Esophagus (tissue), 2 donors: ENCODE measurements around the gene EXD3. TPM values are rescaled to one million over a fixed set of nuclear protein-coding genes. Genes with fewer than 3 reads are reported as not detected.

Experiments used
- H3K27ac ChIP-seq, 2 donors: one replicate each; pipeline ENCODE4 v1.5.1; 2013; ENCODE audit warnings: low read depth in 2 of 2, mild to moderate bottlenecking in 2 of 2, inconsistent platforms in 1 of 2, low read length in 1 of 2, moderate library complexity in 1 of 2
- H3K27me3 ChIP-seq, 2 donors: one replicate each; pipeline ENCODE4 v1.6.1; 2013; ENCODE audit warnings: low read length in 2 of 2, control low read depth in 1 of 2, mild to moderate bottlenecking in 1 of 2; ENCODE audit not compliant: insufficient read depth in 2 of 2, control insufficient read depth in 1 of 2
- H3K36me3 ChIP-seq, 2 donors: one replicate each; pipeline ENCODE4 v1.6.1; 2013; ENCODE audit warnings: low read length in 1 of 2; ENCODE audit not compliant: control insufficient read depth in 2 of 2, insufficient read depth in 2 of 2
- H3K4me1 ChIP-seq, 2 donors: one replicate each; pipeline ENCODE4 v1.6.1; 2013; ENCODE audit warnings: low read length in 1 of 2; ENCODE audit not compliant: control insufficient read depth in 2 of 2, insufficient read depth in 2 of 2
- H3K4me3 ChIP-seq, 2 donors: one replicate each; pipeline ENCODE4 v1.5.1; 2013; ENCODE audit warnings: low read length in 2 of 2, mild to moderate bottlenecking in 2 of 2, low read depth in 1 of 2, moderate library complexity in 1 of 2
- H3K9me3 ChIP-seq, 2 donors: one replicate each; pipeline ENCODE4 v1.6.1; 2013; ENCODE audit warnings: mild to moderate bottlenecking in 2 of 2, low read depth in 1 of 2, low read length in 1 of 2, moderate library complexity in 1 of 2; ENCODE audit not compliant: control insufficient read depth in 2 of 2, insufficient read depth in 1 of 2
- WGBS, 2 donors: extraction: QIAGEN DNeasy Blood & Tissue Kit; methylation state at CpG; one replicate each; pipeline ENCODE4 v1.1.7; 2013; 5-methylcytosine and 5-hydroxymethylcytosine counted together
- polyA plus RNA-seq, 2 donors: library from polyadenylated mRNA; stranded (reverse); fragments of 200-250 nt; gene quantifications; one replicate each; pipeline ENCODE4 v1.2.3, GENCODE V29; 2013
- donor health status: healthy with polysubstance abuse.
- donor health status: Bipolar disorder and iron deficiency.

EXD3 gene
- polyA plus RNA-seq, 2 donors = 9.7 to 20.8 TPM

- H3K9me3 ChIP-seq = no peaks in the 10 kb centered on the region
- H3K27me3 ChIP-seq = no peaks in the 10 kb centered on the region
- H3K4me1 ChIP-seq = peaks cover 0 to 14% of the 10 kb centered on the region in 2 donors
- 56 to 70% methylated on average over 24 of the region's 24 CpGs for WGBS, 2 donors
- H3K4me3 ChIP-seq = peak overlapping the region in 1 of 2 donors; percentile 7
- peaks cover 0 to 2% of the 10 kb centered on the region in 2 donors for H3K36me3 ChIP-seq
- H3K27ac ChIP-seq = peak overlapping the region; percentile 27 to 36
These were observed 124.4 kb downstream of the EXD3 start for GRCh38 chr9:137298401-137299202.

DNA sequence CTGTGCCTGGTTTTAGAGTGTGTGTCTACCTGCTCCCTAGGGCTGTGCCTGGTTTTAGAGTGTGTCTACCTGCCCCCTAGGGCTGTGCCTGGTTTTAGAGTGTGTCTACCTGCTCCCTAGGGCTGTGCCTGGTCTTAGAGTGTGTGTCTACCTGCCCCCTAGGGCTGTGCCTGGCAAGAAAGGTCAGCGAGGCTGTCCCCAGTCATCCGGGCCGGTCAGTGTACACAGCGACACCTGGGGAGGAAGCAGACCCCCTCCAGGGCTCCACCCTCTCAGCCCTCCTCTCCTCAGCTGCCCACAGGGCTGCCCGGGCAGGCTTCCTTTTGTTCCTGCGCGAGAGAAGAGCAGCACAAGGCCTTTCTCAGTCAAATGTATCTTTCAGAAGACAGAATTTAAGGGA lies 125.0 kb downstream of the EXD3 start:
- 46 to 77% methylated on average over 7 of the region's 7 CpGs for WGBS, 2 donors
- H3K36me3 ChIP-seq = peaks cover 0 to 2% of the 10 kb centered on the region in 2 donors
- peaks cover 0 to 9% of the 10 kb centered on the region in 2 donors for H3K4me1 ChIP-seq
- H3K4me3 ChIP-seq = no peak overlapping the region
- no peaks in the 10 kb centered on the region for H3K27me3 ChIP-seq
- H3K27ac ChIP-seq = peak overlapping the region; percentile 27 to 36
- no peaks in the 10 kb centered on the region for H3K9me3 ChIP-seq

DNA sequence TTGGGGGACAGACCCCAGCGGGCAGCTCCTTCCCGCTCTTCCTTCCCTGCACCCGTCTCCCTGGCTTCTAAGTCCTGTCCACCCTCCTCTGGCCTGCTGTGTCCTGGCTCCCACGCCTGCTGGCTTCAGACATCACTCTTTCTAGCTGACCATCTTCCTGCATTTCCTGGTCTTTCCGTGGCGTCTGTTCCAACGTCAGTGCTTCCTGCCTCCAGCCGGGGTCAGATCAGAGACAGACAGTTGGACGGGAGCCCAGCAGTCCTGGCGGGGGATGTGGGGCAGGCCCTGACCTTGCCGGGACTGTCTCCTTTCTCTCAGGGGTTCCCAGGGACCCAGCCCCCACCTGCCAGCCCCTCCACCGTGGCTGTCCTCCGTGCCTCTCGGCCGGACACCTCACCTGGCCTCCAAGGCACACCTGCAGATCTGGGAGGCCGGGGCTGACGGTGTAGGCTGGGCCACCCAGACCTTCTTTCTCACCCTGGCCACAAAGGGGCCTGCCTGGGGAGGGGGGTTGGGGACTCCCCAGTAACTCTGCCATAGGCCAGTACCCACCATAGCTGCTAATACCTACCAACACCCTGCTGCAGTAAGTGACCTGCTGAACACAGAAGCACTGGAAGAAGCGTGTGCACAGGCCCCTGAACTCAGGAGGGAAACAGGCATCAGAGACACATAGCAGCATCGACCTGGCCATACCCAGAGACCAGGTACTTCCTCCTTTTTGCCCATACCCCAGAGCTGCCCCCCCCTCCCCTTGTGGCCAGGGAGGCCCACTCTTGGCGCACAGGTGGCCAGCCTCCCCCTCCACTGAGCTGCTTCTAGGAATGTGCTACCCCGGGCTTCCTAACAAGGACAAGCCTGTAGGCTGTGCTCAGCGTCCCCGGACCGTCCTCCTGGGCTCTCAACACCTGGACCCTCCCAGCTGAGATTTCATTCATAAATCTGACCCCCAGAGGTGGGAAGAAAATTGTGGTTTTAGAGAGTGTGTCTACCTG lies 126.0 kb downstream of the EXD3 start:
- WGBS, 2 donors = 47 to 58% methylated on average over 24 of the region's 24 CpGs

DNA sequence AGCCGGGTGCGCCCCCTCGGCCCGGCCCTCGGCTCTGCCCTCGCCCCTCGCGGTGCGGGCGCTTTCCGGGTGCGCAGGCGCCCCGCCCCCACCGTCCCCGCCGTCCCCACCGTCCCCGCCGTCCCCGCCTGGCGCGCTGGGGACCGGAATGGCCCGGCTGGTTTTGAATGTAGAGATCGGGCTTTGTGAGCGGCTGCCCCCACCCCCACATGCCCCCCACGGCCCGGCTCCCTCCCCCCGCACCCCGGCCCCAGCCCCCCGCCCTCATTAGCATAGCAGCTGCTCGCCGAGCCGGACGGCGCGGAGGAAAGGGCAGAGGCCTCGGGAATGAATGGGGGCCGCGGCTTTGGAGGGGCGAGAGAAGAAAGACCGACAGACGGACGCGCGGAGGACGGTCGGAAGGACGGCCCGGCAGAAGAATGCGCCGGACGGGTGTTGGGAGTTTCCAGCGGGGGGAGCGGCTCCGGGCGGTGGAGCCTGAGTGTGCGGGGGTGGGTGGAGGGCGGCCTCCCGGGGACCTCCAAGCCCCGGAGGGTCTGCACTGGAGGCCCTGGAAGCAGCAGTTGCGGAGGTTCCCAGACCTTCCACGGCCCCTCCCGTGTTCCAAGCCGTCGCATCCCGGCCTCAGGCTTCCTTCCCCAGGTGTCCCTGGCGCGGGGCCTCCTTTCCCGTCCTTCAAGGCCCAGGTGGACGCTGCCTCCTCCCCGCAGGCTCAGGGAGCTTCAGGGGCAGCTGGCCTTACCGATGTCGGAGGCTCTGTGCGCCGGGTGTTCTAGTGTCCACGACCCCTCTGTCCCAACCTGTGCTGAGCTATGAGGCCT lies 126.9 kb downstream of the EXD3 start:
- H3K27me3 ChIP-seq = no peaks in the 10 kb centered on the region
- peak overlapping the region; percentile 36 to 49 for H3K4me3 ChIP-seq
- WGBS, 2 donors = 8 to 10% methylated on average over 66 to 78 of the region's 78 CpGs
- H3K4me1 ChIP-seq = peaks cover 0 to 5% of the 10 kb centered on the region in 2 donors
- H3K36me3 ChIP-seq = peaks cover 0 to 2% of the 10 kb centered on the region in 2 donors
- H3K27ac ChIP-seq = peak overlapping the region; percentile 37 to 43
- H3K9me3 ChIP-seq = no peaks in the 10 kb centered on the region

More for the DNA sequence above, 126.0 kb downstream of the EXD3 start:
- no peaks in the 10 kb centered on the region for H3K9me3 ChIP-seq
- peaks cover 0 to 2% of the 10 kb centered on the region in 2 donors for H3K36me3 ChIP-seq
- no peaks in the 10 kb centered on the region for H3K27me3 ChIP-seq
- H3K4me1 ChIP-seq = peaks cover 0 to 5% of the 10 kb centered on the region in 2 donors
- H3K27ac ChIP-seq = peak overlapping the region; percentile 48 to 54
- peak overlapping the region in 1 of 2 donors; percentile 3 for H3K4me3 ChIP-seq

GRCh38 chr9:137295238-137295811 lies 127.6 kb downstream of the EXD3 start:
- H3K9me3 ChIP-seq = no peaks in the 10 kb centered on the region
- peaks cover 0 to 2% of the 10 kb centered on the region in 2 donors for H3K36me3 ChIP-seq
- no peaks in the 10 kb centered on the region for H3K27me3 ChIP-seq
- H3K4me1 ChIP-seq = peaks cover 0 to 5% of the 10 kb centered on the region in 2 donors
- WGBS, 2 donors = 2 to 6% methylated on average over 20 to 76 of the region's 76 CpGs
- H3K4me3 ChIP-seq = peak overlapping the region; percentile 36 to 49
- H3K27ac ChIP-seq = no peak overlapping the region

DNA sequence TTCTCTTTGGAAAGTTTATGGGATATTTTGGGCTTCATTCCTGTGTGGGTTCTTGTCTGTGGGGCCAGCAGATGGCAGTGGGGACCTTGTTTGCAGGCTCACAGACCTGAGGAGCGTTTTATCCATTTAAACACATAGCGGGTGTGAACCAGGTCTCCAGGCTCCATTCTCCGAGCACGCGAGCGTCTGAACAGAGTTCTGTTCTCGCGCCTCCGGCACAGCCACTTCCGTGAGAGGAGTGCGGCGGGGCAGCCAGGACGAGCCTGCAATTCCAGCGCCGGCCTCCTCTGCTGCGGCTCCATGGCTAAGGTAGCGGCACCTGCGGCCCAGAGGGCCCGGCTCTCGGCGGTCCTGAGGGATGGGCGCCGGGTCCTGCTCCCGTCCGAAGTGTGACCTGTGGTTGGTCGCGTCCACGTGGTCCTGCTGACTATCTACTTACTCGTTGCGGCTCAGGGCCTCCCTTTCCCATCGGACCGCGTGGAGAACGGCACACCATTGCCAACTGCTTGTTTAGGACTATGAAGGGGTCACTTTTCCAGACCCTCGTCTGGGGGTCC lies 128.2 kb downstream of the EXD3 start:
- Histone ChIP-seq H3K27ac (no peak overlapping the region), H3K4me3 (peak overlapping the region; percentile 18 to 49), H3K36me3 (peaks cover 0 to 2% of the 10 kb centered on the region in 2 donors), H3K9me3 (no peaks in the 10 kb centered on the region), H3K27me3 (no peaks in the 10 kb centered on the region), H3K4me1 (peaks cover 0 to 5% of the 10 kb centered on the region in 2 donors)
- 24 to 25% methylated on average over 34 to 35 of the region's 35 CpGs for WGBS, 2 donors

- no peaks in the 10 kb centered on the region for H3K36me3 ChIP-seq
- WGBS, 2 donors = 28 to 29% methylated on average over 11 of the region's 11 CpGs
- H3K4me3 ChIP-seq = peak overlapping the region in 1 of 2 donors; percentile 29
- no peak overlapping the region for H3K27ac ChIP-seq
- peaks cover 0 to 5% of the 10 kb centered on the region in 2 donors for H3K4me1 ChIP-seq
- no peaks in the 10 kb centered on the region for H3K27me3 ChIP-seq
- no peaks in the 10 kb centered on the region for H3K9me3 ChIP-seq
These were observed 128.8 kb downstream of the EXD3 start for GRCh38 chr9:137294091-137294680.

DNA sequence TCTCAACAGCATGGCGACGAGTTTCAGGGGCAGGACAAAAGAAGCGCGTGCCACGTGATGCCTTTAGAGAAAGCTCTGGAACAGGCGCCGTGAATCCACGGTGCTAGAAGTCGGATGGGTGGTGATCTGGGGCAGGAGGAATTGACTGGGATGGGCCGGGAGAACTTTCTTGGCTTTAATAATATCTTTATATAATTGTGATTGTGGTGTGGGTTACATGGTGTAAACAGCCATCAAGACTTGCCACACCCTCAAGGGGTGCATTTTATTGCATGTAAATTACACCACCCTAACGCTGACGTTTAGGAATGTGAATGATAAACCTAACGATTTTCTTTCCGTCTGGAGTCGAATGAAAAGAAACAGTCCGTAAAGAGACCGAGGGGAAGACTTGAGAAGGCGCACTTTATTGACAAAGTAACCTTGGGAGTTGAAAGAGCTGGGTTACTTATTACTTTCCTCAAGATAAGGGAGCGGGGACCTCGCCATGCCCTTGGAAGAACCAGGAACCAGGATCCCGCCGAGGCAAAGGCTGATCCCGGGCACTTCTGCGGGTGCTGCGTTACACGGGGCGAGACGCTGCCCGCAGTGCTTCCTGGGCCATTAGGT lies 129.4 kb downstream of the EXD3 start:
- no peaks in the 10 kb centered on the region for H3K27me3 ChIP-seq
- H3K27ac ChIP-seq = no peak overlapping the region
- peaks cover 0 to 5% of the 10 kb centered on the region in 2 donors for H3K4me1 ChIP-seq
- no peaks in the 10 kb centered on the region for H3K36me3 ChIP-seq
- no peaks in the 10 kb centered on the region for H3K9me3 ChIP-seq
- H3K4me3 ChIP-seq = peak overlapping the region in 1 of 2 donors; percentile 29
- WGBS, 2 donors = 45 to 50% methylated on average over 29 of the region's 29 CpGs
